PC-9 (cell line): ENCODE data around the gene VSX2. TPM values are rescaled to one million over a fixed set of nuclear protein-coding genes. Genes with fewer than 3 reads are reported as not detected.

Experiments used
- BruUV-seq: library from RNA; stranded (reverse); fragments of 400-500 nt; replicated peaks from 2 replicates; lab custom pipeline; 2021; lab: Mats Ljungman, UMichigan
- CTCF ChIA-PET: fragments of 300-600 bp; sonication (Branson Sonifier 250); formaldehyde crosslinking; loops from one replicate; lab custom pipeline; 2022; ENCODE audit warnings: antibody characterized with exemption; lab: Charles Lee
- POLR2A ChIA-PET: fragments of 300-600 bp; sonication (Branson Sonifier 250); formaldehyde crosslinking; loops from one replicate; lab custom pipeline; 2022; ENCODE audit warnings: antibody characterized with exemption; ENCODE audit not compliant: unreplicated experiment; lab: Charles Lee
- DNase-seq, 2 experiments: peaks; one replicate each; pipeline versions ENCODE4 v3.0.0 to v3.0.0-alpha.2; 2015 to 2022; ENCODE audit warnings: mixed read lengths in 1 of 2
- H2AFZ ChIP-seq: fragments of 200-600 bp; sonication (generic); 2 replicates; pipeline ENCODE4 v1.8.1; 2017; ENCODE audit warnings: antibody characterized with exemption
- H3F3A ChIP-seq: fragments of 200-600 bp; sonication (generic); 2 replicates; pipeline ENCODE4 v1.8.1; 2017; ENCODE audit warnings: antibody characterized with exemption, mild to moderate bottlenecking, low read depth; ENCODE audit not compliant: insufficient read depth
- H3K27ac ChIP-seq: fragments of 200-600 bp; sonication (generic); 2 replicates; pipeline ENCODE4 v1.6.1; 2016; ENCODE audit warnings: mixed run types
- H3K27me3 ChIP-seq: fragments of 200-600 bp; sonication (generic); 2 replicates; pipeline ENCODE4 v1.6.1; 2016; ENCODE audit warnings: low read depth, mixed run types; ENCODE audit not compliant: insufficient read depth
- H3K36me3 ChIP-seq: fragments of 200-600 bp; sonication (generic); 2 replicates; pipeline ENCODE4 v1.6.1; 2016; ENCODE audit warnings: low read depth, mixed run types
- H3K4me1 ChIP-seq: fragments of 200-600 bp; sonication (generic); replicated peaks from 2 replicates; pipeline ENCODE4 v1.6.1; 2016; ENCODE audit warnings: mixed run types; ENCODE audit not compliant: insufficient read depth
- H3K4me2 ChIP-seq: fragments of 200-600 bp; sonication (generic); 2 replicates; pipeline ENCODE4 v1.6.1; 2017; ENCODE audit warnings: mixed run types
- H3K4me3 ChIP-seq: fragments of 200-600 bp; sonication (generic); 2 replicates; pipeline ENCODE4 v1.6.1; 2016; ENCODE audit warnings: mixed run types
- H3K79me2 ChIP-seq: fragments of 200-600 bp; sonication (generic); 2 replicates; pipeline ENCODE4 v1.6.1; 2017; ENCODE audit warnings: low read depth, mixed run types
- H3K9me2 ChIP-seq: fragments of 200-600 bp; sonication (generic); 2 replicates; pipeline ENCODE4 v1.8.1; 2017; ENCODE audit warnings: mild to moderate bottlenecking; ENCODE audit not compliant: insufficient read depth
- H3K9me3 ChIP-seq: fragments of 200-600 bp; sonication (generic); 2 replicates; pipeline ENCODE4 v1.8.1; 2016; ENCODE audit warnings: low read depth; ENCODE audit not compliant: insufficient read depth
- H4K20me1 ChIP-seq: fragments of 200-600 bp; sonication (generic); 2 replicates; pipeline ENCODE4 v1.8.1; 2017; ENCODE audit not compliant: insufficient read depth
- EZH2 ChIP-seq: fragments of 200-600 bp; sonication (generic); IDR thresholded peaks from 2 replicates; pipeline ENCODE4 v1.8.0; 2017; ENCODE audit warnings: antibody characterized with exemption, low read depth
- intact Hi-C: fragments of 100-400 bp; cut with micrococcal nuclease; formaldehyde crosslinking; loops from one replicate; pipeline ENCODE4 v1.10.0; 2022; ENCODE audit not compliant: unreplicated experiment
- total RNA-seq: library from RNA; stranded (reverse); gene quantifications from 2 replicates; pipeline ENCODE4 v1.2.3, GENCODE V29; 2021
- TF ChIP-seq, protein P1 (sequence below): fragments of 200-600 bp; sonication (generic); conservative IDR thresholded peaks from 2 replicates; pipeline ENCODE4 v1.6.1; 2017; ENCODE audit warnings: mixed run types, antibody characterized with exemption, mild to moderate bottlenecking, moderate library complexity

Gene VSX2
- total RNA-seq, 1 experiment from 2014 or later: not detected

DNA sequence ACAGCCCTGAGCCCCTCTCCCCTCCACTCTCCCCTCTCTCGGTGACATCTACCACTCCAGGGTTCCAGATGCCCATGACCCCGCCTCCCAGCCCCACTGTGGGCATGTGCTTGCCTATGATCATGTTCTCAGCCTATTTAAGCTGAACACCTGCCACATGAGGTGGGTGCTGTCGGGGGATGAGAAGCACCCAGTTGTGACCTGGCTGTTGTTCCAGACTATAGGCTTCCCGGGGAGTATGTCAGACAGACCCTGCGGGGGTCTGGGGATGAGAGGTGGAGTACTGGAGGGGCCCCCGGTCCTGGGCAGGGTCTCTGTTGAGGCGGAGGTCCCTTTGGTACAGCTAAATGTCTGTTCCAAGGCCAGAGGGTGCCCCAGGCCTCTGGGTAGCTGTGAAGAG, 6.0 kb downstream of the VSX2 start:
- no peaks in the 10 kb centered on the region for H3K4me1 ChIP-seq
- no peak overlapping the region for H3K4me2 ChIP-seq
- peaks cover 48% of the 10 kb centered on the region for H3K27me3 ChIP-seq
- intact Hi-C loops: no loop called here
- H2AFZ ChIP-seq: no peak overlapping the region
- TF ChIP-seq EZH2: no peak
- TF ChIP-seq, protein P1, sequence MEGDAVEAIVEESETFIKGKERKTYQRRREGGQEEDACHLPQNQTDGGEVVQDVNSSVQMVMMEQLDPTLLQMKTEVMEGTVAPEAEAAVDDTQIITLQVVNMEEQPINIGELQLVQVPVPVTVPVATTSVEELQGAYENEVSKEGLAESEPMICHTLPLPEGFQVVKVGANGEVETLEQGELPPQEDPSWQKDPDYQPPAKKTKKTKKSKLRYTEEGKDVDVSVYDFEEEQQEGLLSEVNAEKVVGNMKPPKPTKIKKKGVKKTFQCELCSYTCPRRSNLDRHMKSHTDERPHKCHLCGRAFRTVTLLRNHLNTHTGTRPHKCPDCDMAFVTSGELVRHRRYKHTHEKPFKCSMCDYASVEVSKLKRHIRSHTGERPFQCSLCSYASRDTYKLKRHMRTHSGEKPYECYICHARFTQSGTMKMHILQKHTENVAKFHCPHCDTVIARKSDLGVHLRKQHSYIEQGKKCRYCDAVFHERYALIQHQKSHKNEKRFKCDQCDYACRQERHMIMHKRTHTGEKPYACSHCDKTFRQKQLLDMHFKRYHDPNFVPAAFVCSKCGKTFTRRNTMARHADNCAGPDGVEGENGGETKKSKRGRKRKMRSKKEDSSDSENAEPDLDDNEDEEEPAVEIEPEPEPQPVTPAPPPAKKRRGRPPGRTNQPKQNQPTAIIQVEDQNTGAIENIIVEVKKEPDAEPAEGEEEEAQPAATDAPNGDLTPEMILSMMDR: no peak
- no peak overlapping the region for H3K4me3 ChIP-seq
- ChIA-PET POLR2A (no interaction called here), CTCF (no interaction called here)
- no peaks in the 10 kb centered on the region for H3K79me2 ChIP-seq
- H3K9me3 ChIP-seq: no peaks in the 10 kb centered on the region
- no peak for DNase-seq
- no peaks in the 10 kb centered on the region for H3K36me3 ChIP-seq
- H3K9me2 ChIP-seq: no peaks in the 10 kb centered on the region
- H3F3A ChIP-seq: no peaks in the 10 kb centered on the region
- no peaks in the 10 kb centered on the region for H4K20me1 ChIP-seq
- no TSS peak for BruUV-seq
- H3K27ac ChIP-seq: no peak overlapping the region

DNA sequence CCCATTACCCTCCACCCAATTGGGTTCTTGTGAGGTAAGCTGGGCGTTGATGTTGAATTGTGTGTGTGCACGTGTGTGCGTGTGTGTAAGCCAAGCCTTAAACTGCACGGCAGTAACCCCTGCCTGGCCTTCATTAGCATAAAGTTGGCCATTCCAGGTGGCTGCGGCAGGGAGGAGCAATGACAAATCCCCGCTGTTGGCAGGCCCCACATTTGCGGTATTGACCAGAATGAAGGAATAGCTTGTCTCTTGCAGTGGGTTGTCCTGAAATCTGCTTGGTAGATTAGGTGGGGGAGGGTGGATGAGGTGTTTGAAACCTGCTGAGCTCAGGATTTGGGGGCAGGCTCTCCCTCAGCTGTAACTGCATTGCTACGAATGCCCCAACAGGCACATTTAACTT, 7.3 kb downstream of the VSX2 start:
- CTCF ChIA-PET: interaction anchor here (0.5 to 0.7 kb wide), 2 partner anchors 67 to 134 kb away, joined by 6 read pairs; no protein-coding TSS in a partner anchor

DNA sequence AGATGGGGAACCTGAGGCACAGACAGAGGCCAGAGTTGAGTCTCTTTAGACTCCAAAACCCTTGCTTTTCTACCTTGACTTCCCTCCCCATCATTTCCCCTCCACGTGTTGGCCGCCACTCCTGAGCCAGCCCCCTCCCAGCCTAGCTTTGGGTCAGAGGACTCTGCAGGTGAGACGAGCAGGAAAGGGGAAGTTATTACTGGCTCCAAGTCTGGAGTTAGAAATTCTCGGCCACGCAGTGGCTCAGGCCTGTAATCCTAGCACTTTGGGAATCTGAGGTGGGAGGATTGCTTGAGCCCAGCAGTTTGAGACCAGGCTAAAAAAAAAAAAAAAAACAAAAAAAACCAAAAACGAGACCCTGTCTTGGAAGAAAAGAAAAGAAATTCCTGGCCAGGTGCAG, 8.8 kb downstream of the VSX2 start:
- Histone ChIP-seq H4K20me1 (no peaks in the 10 kb centered on the region), H3K9me3 (no peaks in the 10 kb centered on the region), H3K4me2 (no peak overlapping the region), H3K36me3 (no peaks in the 10 kb centered on the region), H3F3A (no peaks in the 10 kb centered on the region), H3K27ac (no peak overlapping the region), H3K27me3 (peaks cover 21% of the 10 kb centered on the region), H3K79me2 (no peaks in the 10 kb centered on the region), H3K4me1 (no peaks in the 10 kb centered on the region), H2AFZ (no peak overlapping the region), H3K4me3 (no peak overlapping the region), H3K9me2 (no peaks in the 10 kb centered on the region)
- CTCF ChIA-PET: interaction anchor here (0.7 to 1.3 kb wide), 2 partner anchors 134 to 136 kb away, joined by 3 to 8 read pairs; no protein-coding TSS in a partner anchor
- no peak for DNase-seq
- intact Hi-C loops: no loop called here
- POLR2A ChIA-PET: interaction anchor here (0.8 kb wide), 1 partner anchor 16 kb away, joined by 13 read pairs; no protein-coding TSS in a partner anchor
- TF ChIP-seq EZH2: no peak
- TF ChIP-seq, protein P1: no peak
- BruUV-seq: no TSS peak

More for the DNA sequence above, 7.3 kb downstream of the VSX2 start:
- intact Hi-C loops: no loop called here
- Histone ChIP-seq H3K9me2 (no peaks in the 10 kb centered on the region), H3K36me3 (no peaks in the 10 kb centered on the region), H3K27me3 (peaks cover 35% of the 10 kb centered on the region), H3K4me1 (no peaks in the 10 kb centered on the region), H3K9me3 (no peaks in the 10 kb centered on the region), H3K79me2 (no peaks in the 10 kb centered on the region), H3F3A (no peaks in the 10 kb centered on the region), H4K20me1 (no peaks in the 10 kb centered on the region), H3K4me2 (no peak overlapping the region), H3K4me3 (no peak overlapping the region), H3K27ac (no peak overlapping the region), H2AFZ (no peak overlapping the region)
- TF ChIP-seq, protein P1: no peak
- TF ChIP-seq EZH2: no peak
- no peak for DNase-seq
- no TSS peak for BruUV-seq
- POLR2A ChIA-PET: interaction anchor here (0.6 kb wide), 1 partner anchor 110 kb away, joined by 4 read pairs; no protein-coding TSS in a partner anchor
